DOHH2 (cell line): ENCODE results near the gene FYB1.

ENCODE experiments used
- H3F3A ChIP-seq: fragments of 200-600 bp; sonication (generic), shearing (Covaris generic); 2 replicates; pipeline ENCODE4 v1.6.0; 2016; ENCODE audit warnings: antibody characterized with exemption, mild to moderate bottlenecking; ENCODE audit not compliant: control insufficient read depth, insufficient read depth
- H3K27ac ChIP-seq: fragments of 200-600 bp; sonication (generic); 2 replicates; pipeline ENCODE4 v1.5.1; 2014; ENCODE audit warnings: low read depth, mild to moderate bottlenecking, low read length, moderate library complexity
- H3K27me3 ChIP-seq: fragments of 200-600 bp; sonication (generic); 2 replicates; pipeline ENCODE4 v1.6.1; 2014; ENCODE audit warnings: mild to moderate bottlenecking, low read length, mixed read lengths; ENCODE audit not compliant: control insufficient read depth
- H3K36me3 ChIP-seq: fragments of 200-600 bp; sonication (generic); 2 replicates; pipeline ENCODE4 v1.6.1; 2014; ENCODE audit warnings: mild to moderate bottlenecking, low read length, moderate library complexity, mixed read lengths; ENCODE audit not compliant: control insufficient read depth
- H3K4me1 ChIP-seq: fragments of 200-600 bp; sonication (generic); 2 replicates; pipeline ENCODE4 v1.6.1; 2014; ENCODE audit warnings: mild to moderate bottlenecking, low read length, mixed read lengths; ENCODE audit not compliant: control insufficient read depth
- H3K4me2 ChIP-seq: fragments of 200-600 bp; sonication (generic); 2 replicates; pipeline ENCODE4 v1.6.0; 2014; ENCODE audit warnings: mild to moderate bottlenecking, low read length, moderate library complexity
- H3K4me3 ChIP-seq: fragments of 200-600 bp; sonication (generic); 2 replicates; pipeline ENCODE4 v1.5.1; 2014; ENCODE audit warnings: mild to moderate bottlenecking, low read length, mixed read lengths
- H3K79me2 ChIP-seq: fragments of 200-600 bp; sonication (generic); 2 replicates; pipeline ENCODE4 v1.6.1; 2014; ENCODE audit warnings: mild to moderate bottlenecking, low read length, mixed read lengths; ENCODE audit not compliant: control insufficient read depth
- H3K9me2 ChIP-seq: fragments of 200-600 bp; sonication (generic); replicated peaks from 2 replicates; pipeline ENCODE4 v1.6.1; 2014; ENCODE audit warnings: mild to moderate bottlenecking, low read length, mixed read lengths; ENCODE audit not compliant: control insufficient read depth
- H3K9me3 ChIP-seq: fragments of 200-600 bp; sonication (generic); 2 replicates; pipeline ENCODE4 v1.6.1; 2014; ENCODE audit warnings: antibody characterized with exemption, low read length, mixed read lengths; ENCODE audit not compliant: control insufficient read depth, insufficient read depth
- H4K20me1 ChIP-seq: fragments of 200-600 bp; sonication (generic); 2 replicates; pipeline ENCODE4 v1.6.0; 2014; ENCODE audit warnings: low read depth, mild to moderate bottlenecking, antibody characterized with exemption, low read length, moderate library complexity; ENCODE audit not compliant: control insufficient read depth, insufficient read depth
- CTCF ChIP-seq: fragments of 200-600 bp; sonication (generic); IDR thresholded peaks from one replicate; pipeline ENCODE4 v1.5.1; 2014; ENCODE audit warnings: antibody characterized with exemption, mild to moderate bottlenecking, low read depth, low read length; ENCODE audit not compliant: poor library complexity, severe bottlenecking
- EZH2phosphoT487 ChIP-seq: fragments of 200-600 bp; sonication (generic); IDR thresholded peaks from 2 replicates; pipeline ENCODE4 v1.6.1; 2017; ENCODE audit warnings: borderline replicate concordance, mild to moderate bottlenecking, antibody characterized with exemption, low read length, moderate library complexity, mixed read lengths

FYB1 gene

DNA sequence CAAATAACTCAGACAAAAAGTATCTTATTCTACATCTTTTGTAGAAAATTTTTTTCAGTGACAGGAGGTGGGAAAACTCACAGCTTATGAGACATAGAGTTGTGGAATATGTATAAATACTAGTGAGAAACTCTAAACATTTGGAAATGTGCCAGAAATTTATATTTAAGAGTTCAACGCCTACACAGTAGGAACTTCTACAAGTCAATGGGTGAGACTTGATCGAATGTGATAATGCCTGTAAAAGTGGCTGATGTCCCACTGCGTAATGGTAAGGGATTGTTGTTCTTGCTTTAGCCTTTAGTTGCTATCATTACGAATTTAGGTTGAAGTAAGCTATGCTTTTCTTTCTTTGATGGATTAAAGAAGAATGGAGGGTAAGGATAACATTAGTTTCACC lies 105.2 kb downstream of the FYB1 start:
- Histone ChIP-seq H3K79me2 (no peaks in the 10 kb centered on the region), H3K4me3 (no peak overlapping the region), H3K9me2 (no peaks in the 10 kb centered on the region), H4K20me1 (no peaks in the 10 kb centered on the region), H3K36me3 (no peaks in the 10 kb centered on the region), H3K27me3 (peaks cover 11% of the 10 kb centered on the region), H3K4me1 (no peaks in the 10 kb centered on the region), H3F3A (no peaks in the 10 kb centered on the region), H3K27ac (no peak overlapping the region), H3K9me3 (no peaks in the 10 kb centered on the region), H3K4me2 (no peak overlapping the region)
- TF ChIP-seq CTCF (no peak), EZH2phosphoT487 (no peak)

GRCh38 chr5:39113354-39113953 lies 105.9 kb downstream of the FYB1 start:
- no peaks in the 10 kb centered on the region for H3K9me2 ChIP-seq
- H3K27ac ChIP-seq, result no peak overlapping the region
- no peaks in the 10 kb centered on the region for H3K4me1 ChIP-seq
- H3F3A ChIP-seq, result no peaks in the 10 kb centered on the region
- no peak for TF ChIP-seq CTCF
- TF ChIP-seq EZH2phosphoT487, result no peak
- H3K4me3 ChIP-seq, result no peak overlapping the region
- no peaks in the 10 kb centered on the region for H3K36me3 ChIP-seq
- H3K27me3 ChIP-seq, result peaks cover 11% of the 10 kb centered on the region
- H4K20me1 ChIP-seq, result no peaks in the 10 kb centered on the region
- H3K9me3 ChIP-seq, result no peaks in the 10 kb centered on the region
- H3K79me2 ChIP-seq, result no peaks in the 10 kb centered on the region
- H3K4me2 ChIP-seq, result no peak overlapping the region

DNA sequence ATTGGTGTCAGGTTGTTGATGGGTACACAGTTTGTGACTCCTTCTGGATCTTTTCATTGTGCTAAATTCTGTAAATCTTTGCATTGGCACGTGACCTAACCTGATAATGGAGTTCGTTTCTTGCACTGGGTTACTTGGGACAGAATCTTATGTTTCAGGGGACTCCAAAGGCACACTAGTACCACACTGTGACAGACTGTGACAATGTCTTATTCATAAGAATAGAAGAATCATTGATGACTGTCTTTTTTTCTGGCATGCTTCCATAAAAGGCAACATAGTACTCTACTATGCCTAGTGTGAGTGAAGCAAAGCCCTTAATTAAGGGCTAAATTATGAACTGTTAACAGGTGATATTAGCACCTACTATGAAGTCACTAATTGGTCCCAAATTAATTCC lies 109.8 kb downstream of the FYB1 start:
- Histone ChIP-seq H3F3A (no peaks in the 10 kb centered on the region), H3K9me3 (no peaks in the 10 kb centered on the region), H3K4me2 (no peak overlapping the region), H3K4me3 (no peak overlapping the region), H3K4me1 (no peaks in the 10 kb centered on the region), H3K36me3 (no peaks in the 10 kb centered on the region), H3K79me2 (no peaks in the 10 kb centered on the region), H3K27me3 (peaks cover 14% of the 10 kb centered on the region), H3K9me2 (no peaks in the 10 kb centered on the region), H3K27ac (no peak overlapping the region), H4K20me1 (no peaks in the 10 kb centered on the region)
- no peak for TF ChIP-seq CTCF
- TF ChIP-seq EZH2phosphoT487, result no peak
